Caco-2 (cell line): ENCODE measurements around the gene PLEKHF1. TPM values are rescaled to one million over a fixed set of nuclear protein-coding genes. Genes with fewer than 3 reads are reported as not detected.

Experiments used
- BruUV-seq: library from RNA; stranded (reverse); fragments of 400-500 nt; replicated peaks from 2 replicates; lab custom pipeline; 2021; lab: Mats Ljungman, UMichigan
- CTCF ChIA-PET: fragments of 300-600 bp; sonication (Branson Sonifier 250); formaldehyde crosslinking; loops from one replicate; lab custom pipeline; 2022; ENCODE audit warnings: antibody characterized with exemption; lab: Charles Lee
- POLR2A ChIA-PET: fragments of 300-600 bp; sonication (Branson Sonifier 250); formaldehyde crosslinking; loops from one replicate; lab custom pipeline; 2022; ENCODE audit warnings: antibody characterized with exemption; lab: Charles Lee
- DNase-seq, 2 experiments: peaks; one replicate each; pipeline versions ENCODE4 v3.0.0 to v3.0.0-alpha.2; 2020 to 2022
- H3K27me3 ChIP-seq: replicated peaks from 2 replicates; pipeline ENCODE4 v1.6.0; 2011; ENCODE audit warnings: low read length; ENCODE audit not compliant: control insufficient read depth, insufficient read depth
- H3K36me3 ChIP-seq: 2 replicates; pipeline ENCODE4 v1.5.1; 2011; ENCODE audit warnings: low read length; ENCODE audit not compliant: control insufficient read depth, insufficient read depth
- H3K4me1 ChIP-seq: fragments of 250-450 bp; sonication (Bioruptor Pico); 2 replicates; pipeline ENCODE4 v1.5.1; 2020; ENCODE audit warnings: mild to moderate bottlenecking
- H3K4me3 ChIP-seq: 2 replicates; pipeline ENCODE4 v1.5.1; 2011; ENCODE audit warnings: low read depth, mild to moderate bottlenecking, control low read depth, low read length
- H3K9me3 ChIP-seq: fragments of 250-450 bp; sonication (Bioruptor Pico); 2 replicates; pipeline ENCODE4 v1.5.1; 2020; ENCODE audit warnings: mild to moderate bottlenecking, moderate library complexity
- H3K27ac Mint-ChIP-seq: one replicate; pipeline ENCODE4 v1.8.0; 2022; ENCODE audit warnings: mixed read lengths; ENCODE audit not compliant: unreplicated experiment
- H3K27me3 Mint-ChIP-seq: one replicate; pipeline ENCODE4 v1.8.0; 2022; ENCODE audit warnings: mixed read lengths; ENCODE audit not compliant: insufficient read depth, unreplicated experiment
- H3K36me3 Mint-ChIP-seq: one replicate; pipeline ENCODE4 v1.8.0; 2022; ENCODE audit warnings: mild to moderate bottlenecking, mixed read lengths; ENCODE audit not compliant: insufficient read depth, unreplicated experiment
- H3K4me1 Mint-ChIP-seq: one replicate; pipeline ENCODE4 v1.8.0; 2022; ENCODE audit warnings: low read depth, mixed read lengths; ENCODE audit not compliant: unreplicated experiment
- H3K4me3 Mint-ChIP-seq: one replicate; pipeline ENCODE4 v1.8.0; 2022; ENCODE audit warnings: mild to moderate bottlenecking, moderate library complexity, mixed read lengths; ENCODE audit not compliant: unreplicated experiment
- H3K9me3 Mint-ChIP-seq: one replicate; pipeline ENCODE4 v1.8.0; 2022; ENCODE audit warnings: mixed read lengths; ENCODE audit not compliant: unreplicated experiment
- CTCF ChIP-seq, 2 experiments: fragments of 200-600 bp in 1 of 2; IDR thresholded peaks; 1 replicate in 1 of 2; 2 replicates in 1 of 2; pipeline versions ENCODE4 v1.5.1 to v1.8.0; 2011 to 2022; ENCODE audit warnings: antibody characterized with exemption in 1 of 2, control low read depth in 1 of 2, inconsistent platforms in 1 of 2, low read depth in 1 of 2, low read length in 1 of 2, mild to moderate bottlenecking in 1 of 2, moderate library complexity in 1 of 2; ENCODE audit not compliant: insufficient read depth in 1 of 2, severe bottlenecking in 1 of 2, unreplicated experiment in 1 of 2
- intact Hi-C: fragments of 100-400 bp; cut with micrococcal nuclease; formaldehyde crosslinking; loops from one replicate; pipeline ENCODE4 v1.10.0; 2022; ENCODE audit not compliant: unreplicated experiment
- total RNA-seq: library from RNA; stranded (reverse); gene quantifications from 2 replicates; pipeline ENCODE4 v1.2.3, GENCODE V29; 2022

PLEKHF1 gene
- total RNA-seq, 1 experiment from 2014 or later, result 5.0 TPM

DNA sequence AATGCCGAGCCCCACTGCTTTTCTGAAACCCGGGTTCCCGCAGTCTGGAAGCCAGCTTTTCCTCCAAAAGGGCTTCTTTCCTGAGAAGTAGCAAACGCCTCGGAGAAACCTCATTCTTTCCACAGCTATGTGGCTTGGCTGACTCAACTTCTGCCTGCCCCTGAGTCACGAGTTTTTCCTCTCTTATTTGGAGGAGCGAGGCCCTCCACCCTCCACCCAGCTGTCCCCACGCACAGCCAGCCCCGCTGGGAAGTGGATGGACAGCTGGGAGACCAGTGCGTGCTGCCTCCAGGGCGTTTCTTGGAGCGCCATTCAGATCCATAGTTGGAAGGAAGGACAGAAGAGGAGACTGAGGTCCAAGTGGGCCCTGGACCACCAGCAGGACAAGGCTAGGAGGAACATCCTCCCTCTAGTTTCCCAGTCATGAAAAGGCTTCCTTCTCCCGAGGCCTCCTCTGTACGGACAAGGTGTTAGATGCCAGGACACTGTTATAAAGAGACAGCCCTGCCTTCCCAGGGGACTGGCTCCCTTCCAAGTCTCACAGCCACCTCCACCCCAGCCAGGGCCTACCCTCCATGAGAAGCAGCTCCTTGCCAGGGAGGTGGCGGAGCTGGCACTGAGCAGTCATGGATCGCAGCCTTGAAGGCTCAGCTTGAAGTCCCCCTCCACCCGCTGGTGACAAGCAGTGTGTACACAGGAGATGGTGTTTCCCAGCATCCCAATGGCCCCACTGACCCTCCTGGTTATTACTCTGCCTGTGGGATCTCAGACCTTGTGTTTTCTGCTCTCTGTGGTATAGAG lies 2.5 kb upstream of the PLEKHF1 start:
- no peak for TF ChIP-seq CTCF (IDR thresholded peaks at IDR 0.05; ENCODE audit: insufficient read depth in 1 of 2, low read depth in 1 of 2, low read length in 1 of 2, severe bottlenecking in 1 of 2, unreplicated experiment in 1 of 2)
- Mint-ChIP-seq H3K4me3 (no peak overlapping the region), H3K27me3 (no peaks in the 10 kb centered on the region), H3K27ac (no peak overlapping the region), H3K4me1 (peaks cover 15% of the 10 kb centered on the region), H3K36me3 (no peaks in the 10 kb centered on the region), H3K9me3 (no peaks in the 10 kb centered on the region)
- H3K9me3 ChIP-seq, result no peaks in the 10 kb centered on the region
- CTCF ChIA-PET, result interaction anchor here (0.5 to 0.7 kb wide), 2 partner anchors 52 to 234 kb away, joined by 3 read pairs; no protein-coding TSS in a partner anchor
- no peak overlapping the region for H3K4me3 ChIP-seq
- BruUV-seq, result no TSS peak
- no peak for DNase-seq
- H3K36me3 ChIP-seq, result no peaks in the 10 kb centered on the region
- H3K4me1 ChIP-seq, result peaks cover 23% of the 10 kb centered on the region
- H3K27me3 ChIP-seq, result no peaks in the 10 kb centered on the region
- intact Hi-C loops, result loop anchor here (2.0 kb wide), 1 partner anchor 52 kb away; no protein-coding TSS in a partner anchor
- POLR2A ChIA-PET, result interaction anchor here (1.5 kb wide), 1 partner anchor 57 kb away, joined by 5 read pairs; the partner anchor contains the start of gene POP4

GRCh38 chr19:29663861-29664752 lies 1.2 kb upstream of the PLEKHF1 start:
- TF ChIP-seq CTCF (IDR thresholded peaks at IDR 0.05; ENCODE audit: insufficient read depth in 1 of 2, low read depth in 1 of 2, low read length in 1 of 2, severe bottlenecking in 1 of 2, unreplicated experiment in 1 of 2), result no peak
- BruUV-seq, result no TSS peak
- no peak for DNase-seq
- intact Hi-C loops, result loop anchor here (2.0 kb wide), 2 partner anchors 53 kb away; no protein-coding TSS in a partner anchor
- H3K4me3 ChIP-seq, result no peak overlapping the region
- POLR2A ChIA-PET, result interaction anchor here (2.6 kb wide), 1 partner anchor 58 kb away, joined by 15 read pairs; the partner anchor contains the start of gene POP4
- H3K9me3 ChIP-seq, result no peaks in the 10 kb centered on the region
- H3K36me3 ChIP-seq, result no peaks in the 10 kb centered on the region
- no peaks in the 10 kb centered on the region for H3K27me3 Mint-ChIP-seq
- CTCF ChIA-PET, result no interaction called here
- no peaks in the 10 kb centered on the region for H3K36me3 Mint-ChIP-seq
- H3K4me1 ChIP-seq, result peaks cover 23% of the 10 kb centered on the region
- peaks cover 15% of the 10 kb centered on the region for H3K4me1 Mint-ChIP-seq
- H3K9me3 Mint-ChIP-seq, result no peaks in the 10 kb centered on the region
- H3K4me3 Mint-ChIP-seq, result peak overlapping the region; percentile 92
- H3K27me3 ChIP-seq, result no peaks in the 10 kb centered on the region
- no peak overlapping the region for H3K27ac Mint-ChIP-seq

DNA sequence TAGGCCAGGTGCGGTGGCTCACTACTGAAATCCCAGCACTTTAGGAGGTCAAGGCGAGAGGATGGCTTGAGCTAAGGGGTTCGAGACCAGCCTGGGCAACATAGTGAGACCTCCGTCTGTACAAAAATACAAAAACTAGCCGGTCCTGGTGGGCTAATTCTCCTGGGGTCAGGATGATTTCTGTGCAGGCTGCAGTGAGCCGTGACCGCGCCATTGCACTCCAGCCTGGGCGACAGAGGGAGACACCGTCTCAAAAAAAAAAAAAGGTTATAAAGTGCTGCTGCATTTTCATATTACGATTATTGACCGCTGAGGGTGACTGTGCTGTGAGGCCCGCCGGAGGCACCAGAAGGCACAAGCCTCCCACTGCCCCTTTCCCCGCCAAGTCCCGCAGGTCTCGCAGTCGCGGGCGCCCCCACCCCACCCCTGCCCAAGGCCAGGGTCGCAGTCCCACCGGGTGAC lies 477 bp upstream of the PLEKHF1 start:
- peak overlapping the region; percentile 92 for H3K4me3 ChIP-seq
- peaks cover 15% of the 10 kb centered on the region for H3K4me1 Mint-ChIP-seq
- intact Hi-C loops, result loop anchor here (2.0 kb wide), 1 partner anchor 52 kb away; no protein-coding TSS in a partner anchor
- no peaks in the 10 kb centered on the region for H3K9me3 ChIP-seq
- ChIA-PET POLR2A (interaction anchor here (2.6 kb wide), 1 partner anchor 59 kb away, joined by 15 read pairs; the partner anchor contains the start of gene POP4), CTCF (interaction anchor here (0.9 to 1.3 kb wide), 4 partner anchors 17 to 65 kb away, joined by 3 to 8 read pairs (median 4); no protein-coding TSS in a partner anchor)
- no peaks in the 10 kb centered on the region for H3K9me3 Mint-ChIP-seq
- no peak for DNase-seq
- peaks cover 23% of the 10 kb centered on the region for H3K4me1 ChIP-seq
- H3K36me3 Mint-ChIP-seq, result no peaks in the 10 kb centered on the region
- no peaks in the 10 kb centered on the region for H3K27me3 ChIP-seq
- no TSS peak for BruUV-seq
- TF ChIP-seq CTCF (IDR thresholded peaks at IDR 0.05; ENCODE audit: insufficient read depth in 1 of 2, low read depth in 1 of 2, low read length in 1 of 2, severe bottlenecking in 1 of 2, unreplicated experiment in 1 of 2), result no peak
- H3K4me3 Mint-ChIP-seq, result peak overlapping the region; percentile 92
- H3K27ac Mint-ChIP-seq, result no peak overlapping the region
- no peaks in the 10 kb centered on the region for H3K27me3 Mint-ChIP-seq
- H3K36me3 ChIP-seq, result no peaks in the 10 kb centered on the region
